ENCODE results near the gene VEGFA. TPM values are rescaled to one million over a fixed set of nuclear protein-coding genes. Genes with fewer than 3 reads are reported as not detected.

The VEGFA gene
- total RNA-seq, 1 experiment from 2014 or later: 31.6 TPM

GRCh38 chr6:43760210-43761168 is 9.5 kb upstream of the VEGFA start:
- H3K4me3 ChIP-seq: no peak overlapping the region
- DNase-seq: no peak
- no peaks in the 10 kb centered on the region for H3K27me3 ChIP-seq

DNA sequence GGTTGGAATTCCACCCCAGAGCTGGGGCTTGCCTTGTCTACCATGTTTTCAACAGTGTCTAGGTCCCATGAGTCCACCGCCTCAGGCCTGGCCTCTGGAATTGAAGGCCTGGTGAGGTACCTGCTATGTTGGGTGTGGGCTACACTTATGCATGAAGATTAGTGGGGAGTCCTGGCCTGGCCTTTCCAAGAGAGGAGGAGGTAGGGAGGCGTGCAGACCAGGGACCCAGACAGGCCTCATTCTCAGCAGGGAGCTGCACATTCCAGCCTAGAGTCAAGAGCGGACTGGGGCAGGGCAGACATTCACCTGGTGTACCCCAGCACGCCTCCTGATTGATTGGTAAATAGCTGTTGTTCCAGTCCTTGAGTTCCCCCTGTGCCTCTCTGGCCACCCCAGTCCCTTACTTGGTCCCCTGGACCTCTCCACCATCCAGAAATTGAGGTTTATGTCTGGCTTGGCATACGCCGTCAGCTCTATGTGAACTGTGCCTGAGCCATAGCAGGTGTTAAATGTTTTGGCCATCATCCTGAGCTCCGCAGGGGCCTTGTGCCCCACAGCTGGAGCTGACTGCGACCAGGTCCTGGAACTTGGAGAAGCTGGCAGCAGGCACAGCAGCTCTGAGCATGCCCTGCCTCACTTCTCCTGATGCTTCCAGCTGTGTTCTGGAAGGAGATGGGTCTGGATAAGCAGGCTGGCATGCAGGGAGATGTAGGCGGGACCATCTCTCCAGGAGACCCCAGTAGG is 8.2 kb upstream of the VEGFA start:
- no peaks in the 10 kb centered on the region for H3K36me3 ChIP-seq
- H3K4me3 ChIP-seq: no peak overlapping the region
- no peaks in the 10 kb centered on the region for H3K27me3 ChIP-seq
- no peak for DNase-seq
- no peak overlapping the region for H3K27ac ChIP-seq
- H3K4me1 ChIP-seq: peaks cover 11% of the 10 kb centered on the region
- H3K9me3 ChIP-seq (replicated peaks): no peaks in the 10 kb centered on the region

More at GRCh38 chr6:43760210-43761168, 9.5 kb upstream of the VEGFA start:
- Histone ChIP-seq H3K4me1 (peaks cover 11% of the 10 kb centered on the region), H3K27ac (no peak overlapping the region), H3K36me3 (no peaks in the 10 kb centered on the region), H3K9me3 (replicated peaks) (no peaks in the 10 kb centered on the region)

GRCh38 chr6:43762410-43762768 is 7.6 kb upstream of the VEGFA start:
- Histone ChIP-seq H3K4me1 (peaks cover 11% of the 10 kb centered on the region), H3K4me3 (no peak overlapping the region), H3K27me3 (no peaks in the 10 kb centered on the region), H3K27ac (no peak overlapping the region), H3K9me3 (replicated peaks) (no peaks in the 10 kb centered on the region), H3K36me3 (no peaks in the 10 kb centered on the region)
- DNase-seq: no peak

- Histone ChIP-seq H3K27me3 (no peaks in the 10 kb centered on the region), H3K4me3 (no peak overlapping the region), H3K27ac (no peak overlapping the region), H3K9me3 (replicated peaks) (no peaks in the 10 kb centered on the region), H3K36me3 (no peaks in the 10 kb centered on the region), H3K4me1 (peaks cover 11% of the 10 kb centered on the region)
- DNase-seq: no peak
Observed at GRCh38 chr6:43762966-43763695, 6.9 kb upstream of the VEGFA start.

DNA sequence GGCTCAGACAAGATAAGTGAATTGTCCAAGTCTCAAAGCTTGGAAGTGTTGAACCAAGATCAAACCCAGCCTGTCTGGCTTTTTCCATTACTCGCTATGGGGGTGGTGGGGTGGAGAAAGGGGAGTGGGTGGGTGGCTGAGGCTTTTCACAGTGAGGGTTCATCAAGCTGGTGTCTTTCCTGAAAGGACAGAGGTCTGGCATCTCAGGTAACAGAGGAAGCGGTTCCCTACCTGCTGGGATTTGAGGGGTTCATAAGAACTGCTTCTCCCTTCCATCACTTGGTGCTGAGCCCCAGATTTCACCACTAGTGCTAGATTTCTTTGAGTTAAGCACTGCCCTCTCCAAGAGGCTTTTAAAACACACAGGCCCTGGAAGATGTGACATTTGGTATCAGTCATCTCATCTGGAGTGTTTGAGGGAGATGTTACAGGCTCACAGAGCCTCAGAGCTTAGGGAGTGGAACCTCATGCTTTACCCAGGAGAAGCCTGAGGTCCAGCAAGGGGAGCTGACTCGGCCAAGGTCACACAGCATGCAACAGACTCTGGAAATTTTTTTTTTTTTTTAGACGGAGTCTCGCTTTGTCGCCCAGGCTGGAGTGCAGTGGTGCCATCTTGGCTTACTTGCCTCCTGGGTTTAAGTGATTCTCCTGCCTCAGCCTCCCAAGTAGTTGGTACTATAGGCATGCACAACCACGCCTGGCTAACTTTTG is 6.0 kb upstream of the VEGFA start:
- Histone ChIP-seq H3K4me3 (no peak overlapping the region), H3K27me3 (no peaks in the 10 kb centered on the region), H3K36me3 (no peaks in the 10 kb centered on the region), H3K4me1 (peaks cover 11% of the 10 kb centered on the region), H3K27ac (no peak overlapping the region), H3K9me3 (replicated peaks) (no peaks in the 10 kb centered on the region)
- DNase-seq: no peak

DNA sequence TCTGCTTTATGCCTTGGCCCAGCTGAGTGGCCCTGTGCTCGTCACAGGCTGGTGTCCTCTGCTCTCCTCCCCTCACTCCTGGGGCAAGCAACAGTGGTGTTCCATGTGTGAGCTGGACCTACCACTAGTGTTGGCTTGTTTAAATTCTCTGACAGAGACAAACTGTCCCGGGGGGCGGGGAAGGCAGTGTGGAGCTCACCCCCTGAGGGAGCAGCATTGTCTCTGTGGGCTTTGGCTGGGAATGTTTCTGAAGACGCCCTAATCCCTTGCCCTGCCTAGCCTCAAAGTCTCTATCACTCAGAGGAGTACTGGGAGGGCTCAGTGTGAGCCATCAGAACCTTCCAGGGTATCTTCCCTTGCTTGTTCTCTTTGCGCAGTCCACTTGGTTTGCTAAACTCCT is 5.2 kb upstream of the VEGFA start:
- no peak for DNase-seq
- peaks cover 10% of the 10 kb centered on the region for H3K4me1 ChIP-seq
- no peak overlapping the region for H3K4me3 ChIP-seq
- H3K27me3 ChIP-seq: no peaks in the 10 kb centered on the region
- no peaks in the 10 kb centered on the region for H3K36me3 ChIP-seq
- no peaks in the 10 kb centered on the region for H3K9me3 ChIP-seq (replicated peaks)
- no peak overlapping the region for H3K27ac ChIP-seq

DNA sequence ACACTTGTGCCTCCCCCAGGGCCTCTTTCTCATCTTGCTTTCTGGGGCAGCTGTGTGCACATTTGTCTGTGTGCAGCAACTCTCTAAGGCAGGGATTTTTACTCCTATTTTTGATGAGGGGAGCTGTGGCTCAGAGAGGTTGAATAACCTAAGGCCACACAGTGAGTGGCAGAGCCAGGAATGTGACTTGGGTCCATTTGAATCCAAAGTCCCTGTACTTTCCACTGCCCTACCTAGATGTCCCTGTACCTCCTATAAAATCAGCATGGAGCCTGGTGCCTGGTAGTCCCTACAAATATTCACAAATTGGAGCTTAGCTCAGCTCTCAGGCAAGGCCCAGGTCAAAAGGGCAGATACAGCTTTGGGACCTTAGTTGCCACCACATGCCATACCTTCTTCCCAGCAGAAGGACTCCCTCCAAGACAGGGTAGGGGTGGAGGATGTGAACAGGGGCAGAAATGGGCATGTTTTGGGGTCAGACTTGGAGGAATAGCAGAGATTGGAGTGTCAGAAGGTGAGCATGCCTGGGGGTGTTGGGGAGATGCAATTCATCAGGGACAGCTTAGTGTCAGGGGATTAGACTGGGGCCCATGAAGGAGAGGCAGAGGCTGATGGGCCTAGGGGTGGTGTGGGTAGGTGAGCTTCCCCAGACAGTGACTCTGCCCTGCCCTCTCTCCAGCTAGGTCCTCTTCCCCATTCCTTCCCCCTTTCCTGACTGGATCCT is 4.1 kb upstream of the VEGFA start:
- H3K27ac ChIP-seq: no peak overlapping the region
- no peak overlapping the region for H3K4me3 ChIP-seq
- no peaks in the 10 kb centered on the region; the same call in 1 of the 2 replicates for H3K4me1 ChIP-seq
- DNase-seq: no peak
- no peaks in the 10 kb centered on the region for H3K36me3 ChIP-seq
- H3K27me3 ChIP-seq: no peaks in the 10 kb centered on the region
- H3K9me3 ChIP-seq (replicated peaks): no peaks in the 10 kb centered on the region

DNA sequence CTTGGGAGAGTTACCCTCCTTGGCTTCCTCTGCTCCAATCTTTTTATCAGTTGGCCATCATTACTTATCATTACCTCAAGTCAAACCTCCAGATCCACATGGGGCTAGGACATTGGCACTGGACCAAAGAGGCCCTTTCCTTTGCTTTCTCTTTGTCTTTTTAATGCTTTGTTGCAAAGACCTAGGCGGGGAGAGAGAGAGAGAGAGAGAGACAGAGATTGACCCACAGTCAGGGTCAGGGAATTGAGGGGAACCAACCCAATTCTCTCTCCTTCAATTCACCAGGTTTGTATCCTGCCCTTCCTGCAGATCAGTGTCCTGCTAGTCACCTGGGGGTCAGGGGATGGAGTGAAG is 3.5 kb upstream of the VEGFA start:
- no peak overlapping the region for H3K4me3 ChIP-seq
- H3K27me3 ChIP-seq: no peaks in the 10 kb centered on the region
- no peak for DNase-seq
- H3K9me3 ChIP-seq (replicated peaks): no peaks in the 10 kb centered on the region
- H3K4me1 ChIP-seq: no peaks in the 10 kb centered on the region
- no peak overlapping the region for H3K27ac ChIP-seq
- H3K36me3 ChIP-seq: no peaks in the 10 kb centered on the region

GRCh38 chr6:43766964-43767461 is 3.0 kb upstream of the VEGFA start:
- no peak for DNase-seq
- H3K4me1 ChIP-seq: no peaks in the 10 kb centered on the region
- no peaks in the 10 kb centered on the region for H3K9me3 ChIP-seq (replicated peaks)
- H3K4me3 ChIP-seq: no peak overlapping the region
- H3K27me3 ChIP-seq: no peaks in the 10 kb centered on the region
- H3K36me3 ChIP-seq: no peaks in the 10 kb centered on the region
- no peak overlapping the region for H3K27ac ChIP-seq

DNA sequence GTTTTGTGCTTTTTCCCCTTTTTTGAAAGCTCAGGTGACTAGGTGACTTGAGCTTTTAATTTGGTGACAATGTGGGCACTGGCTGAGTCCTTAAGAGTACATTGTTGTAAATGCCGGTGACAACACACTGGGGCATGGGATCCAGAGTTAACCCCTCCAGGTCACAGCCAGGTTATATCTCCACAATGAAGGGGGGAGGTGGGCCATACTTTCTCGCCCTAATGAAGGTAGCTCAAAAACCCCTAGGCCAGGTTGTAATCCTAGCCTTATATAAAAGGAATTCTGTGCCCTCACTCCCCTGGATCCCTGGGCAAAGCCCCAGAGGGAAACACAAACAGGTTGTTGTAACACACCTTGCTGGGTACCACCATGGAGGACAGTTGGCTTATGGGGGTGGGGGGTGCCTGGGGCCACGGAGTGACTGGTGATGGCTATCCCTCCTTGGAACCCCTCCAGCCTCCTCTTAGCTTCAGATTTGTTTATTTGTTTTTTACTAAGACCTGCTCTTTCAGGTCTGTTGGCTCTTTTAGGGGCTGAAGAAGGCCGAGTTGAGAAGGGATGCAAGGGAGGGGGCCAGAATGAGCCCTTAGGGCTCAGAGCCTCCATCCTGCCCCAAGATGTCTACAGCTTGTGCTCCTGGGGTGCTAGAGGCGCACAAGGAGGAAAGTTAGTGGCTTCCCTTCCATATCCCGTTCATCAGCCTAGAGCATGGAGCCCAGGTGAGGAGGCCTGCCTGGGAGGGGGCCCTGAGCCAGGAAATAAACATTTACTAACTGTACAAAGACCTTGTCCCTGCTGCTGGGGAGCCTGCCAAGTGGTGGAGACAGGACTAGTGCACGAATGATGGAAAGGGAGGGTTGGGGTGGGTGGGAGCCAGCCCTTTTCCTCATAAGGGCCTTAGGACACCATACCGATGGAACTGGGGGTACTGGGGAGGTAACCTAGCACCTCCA is 2.2 kb upstream of the VEGFA start:
- DNase-seq: no peak
- H3K9me3 ChIP-seq (replicated peaks): no peaks in the 10 kb centered on the region
- no peaks in the 10 kb centered on the region for H3K27me3 ChIP-seq
- no peak overlapping the region for H3K27ac ChIP-seq
- H3K36me3 ChIP-seq: no peaks in the 10 kb centered on the region
- H3K4me1 ChIP-seq: peaks cover 7% of the 10 kb centered on the region; the same call in 1 of the 2 replicates
- no peak overlapping the region for H3K4me3 ChIP-seq

DNA sequence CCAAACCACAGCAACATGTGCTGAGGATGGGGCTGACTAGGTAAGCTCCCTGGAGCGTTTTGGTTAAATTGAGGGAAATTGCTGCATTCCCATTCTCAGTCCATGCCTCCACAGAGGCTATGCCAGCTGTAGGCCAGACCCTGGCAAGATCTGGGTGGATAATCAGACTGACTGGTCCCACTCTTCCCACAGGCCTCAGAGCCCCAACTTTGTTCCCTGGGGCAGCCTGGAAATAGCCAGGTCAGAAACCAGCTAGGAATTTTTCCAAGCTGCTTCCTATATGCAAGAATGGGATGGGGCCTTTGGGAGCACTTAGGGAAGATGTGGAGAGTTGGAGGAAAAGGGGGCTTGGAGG is 1.5 kb upstream of the VEGFA start:
- H3K9me3 ChIP-seq (replicated peaks): no peaks in the 10 kb centered on the region
- no peaks in the 10 kb centered on the region for H3K27me3 ChIP-seq
- H3K27ac ChIP-seq: no peak overlapping the region
- H3K4me3 ChIP-seq: no peak overlapping the region
- no peaks in the 10 kb centered on the region for H3K36me3 ChIP-seq
- DNase-seq: no peak
- peaks cover 8% of the 10 kb centered on the region; the same call in 1 of the 2 replicates for H3K4me1 ChIP-seq

DNA sequence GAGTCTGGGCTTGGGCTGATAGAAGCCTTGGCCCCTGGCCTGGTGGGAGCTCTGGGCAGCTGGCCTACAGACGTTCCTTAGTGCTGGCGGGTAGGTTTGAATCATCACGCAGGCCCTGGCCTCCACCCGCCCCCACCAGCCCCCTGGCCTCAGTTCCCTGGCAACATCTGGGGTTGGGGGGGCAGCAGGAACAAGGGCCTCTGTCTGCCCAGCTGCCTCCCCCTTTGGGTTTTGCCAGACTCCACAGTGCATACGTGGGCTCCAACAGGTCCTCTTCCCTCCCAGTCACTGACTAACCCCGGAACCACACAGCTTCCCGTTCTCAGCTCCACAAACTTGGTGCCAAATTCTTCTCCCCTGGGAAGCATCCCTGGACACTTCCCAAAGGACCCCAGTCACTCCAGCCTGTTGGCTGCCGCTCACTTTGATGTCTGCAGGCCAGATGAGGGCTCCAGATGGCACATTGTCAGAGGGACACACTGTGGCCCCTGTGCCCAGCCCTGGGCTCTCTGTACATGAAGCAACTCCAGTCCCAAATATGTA is 957 bp upstream of the VEGFA start:
- DNase-seq: peak in 1 of 2 experiments; percentile 38
- Histone ChIP-seq H3K27ac (no peak overlapping the region), H3K4me1 (peaks cover 12% of the 10 kb centered on the region; the same call in 1 of the 2 replicates), H3K27me3 (no peaks in the 10 kb centered on the region), H3K4me3 (no peak overlapping the region), H3K9me3 (replicated peaks) (no peaks in the 10 kb centered on the region), H3K36me3 (no peaks in the 10 kb centered on the region)
